H9 (cell line): Measurements from ENCODE around the gene LILRA5. TPM values are rescaled to one million over a fixed set of nuclear protein-coding genes. Genes with fewer than 3 reads are reported as not detected.

Experiments
- DNase-seq: peaks from one replicate; pipeline ENCODE4 v3.0.0-alpha.2; 2017
- H2AFZ ChIP-seq: one replicate; pipeline ENCODE4 v1.6.1; 2013; ENCODE audit warnings: mild to moderate bottlenecking, low read length, control low read depth, moderate library complexity
- H2AK5ac ChIP-seq: 2 replicates; pipeline ENCODE4 v1.6.1; 2013; ENCODE audit warnings: low read length, control low read depth, mixed read lengths; ENCODE audit not compliant: insufficient read length
- H2BK120ac ChIP-seq: one replicate; pipeline ENCODE4 v1.6.1; 2013; ENCODE audit warnings: low read depth, mild to moderate bottlenecking, low read length, control low read depth, inconsistent platforms; ENCODE audit not compliant: poor library complexity, severe bottlenecking
- H2BK12ac ChIP-seq: 2 replicates; pipeline ENCODE4 v1.6.1; 2013; ENCODE audit warnings: low read length, control low read depth, mixed read lengths, low read depth; ENCODE audit not compliant: insufficient read length
- H2BK15ac ChIP-seq: 2 replicates; pipeline ENCODE4 v1.6.1; 2013; ENCODE audit warnings: low read depth, low read length, control low read depth
- H2BK20ac ChIP-seq: one replicate; pipeline ENCODE4 v1.6.1; 2013; ENCODE audit warnings: low read depth, mild to moderate bottlenecking, low read length, control low read depth, inconsistent platforms; ENCODE audit not compliant: poor library complexity, severe bottlenecking
- H2BK5ac ChIP-seq: 2 replicates; pipeline ENCODE4 v1.6.1; 2013; ENCODE audit warnings: low read length, control low read depth, mixed read lengths; ENCODE audit not compliant: insufficient read length
- H3K14ac ChIP-seq: 2 replicates; pipeline ENCODE4 v1.6.1; 2013; ENCODE audit warnings: low read length, control low read depth; ENCODE audit not compliant: insufficient read depth
- H3K18ac ChIP-seq: 2 replicates; pipeline ENCODE4 v1.6.1; 2013; ENCODE audit warnings: low read depth, mild to moderate bottlenecking, mixed read lengths, low read length, control low read depth; ENCODE audit not compliant: insufficient read length
- H3K23ac ChIP-seq: 2 replicates; pipeline ENCODE4 v1.6.1; 2013; ENCODE audit warnings: low read length, control low read depth, mixed read lengths, low read depth; ENCODE audit not compliant: insufficient read length
- H3K23me2 ChIP-seq: 2 replicates; pipeline ENCODE4 v1.6.1; 2013; ENCODE audit warnings: low read depth, mild to moderate bottlenecking, mixed read lengths, low read length, control low read depth; ENCODE audit not compliant: insufficient read length, poor library complexity, severe bottlenecking
- H3K27ac ChIP-seq: 2 replicates; pipeline ENCODE4 v1.5.1; 2013; ENCODE audit warnings: low read length, control low read depth, mixed read lengths, low read depth; ENCODE audit not compliant: insufficient read length
- H3K27me3 ChIP-seq: 2 replicates; pipeline ENCODE4 v1.6.1; 2013; ENCODE audit warnings: low read length, control low read depth, inconsistent platforms; ENCODE audit not compliant: insufficient read depth
- H3K4ac ChIP-seq: 2 replicates; pipeline ENCODE4 v1.6.1; 2013; ENCODE audit warnings: low read depth, mild to moderate bottlenecking, control low read depth, inconsistent platforms, low read length, moderate library complexity
- H3K4me1 ChIP-seq: 2 replicates; pipeline ENCODE4 v1.6.1; 2013; ENCODE audit warnings: low read length, control low read depth, inconsistent platforms; ENCODE audit not compliant: insufficient read depth
- H3K4me2 ChIP-seq: 2 replicates; pipeline ENCODE4 v1.6.1; 2013; ENCODE audit warnings: low read length, control low read depth, mixed read lengths; ENCODE audit not compliant: insufficient read length, insufficient read depth
- H3K56ac ChIP-seq: 2 replicates; pipeline ENCODE4 v1.6.1; 2013; ENCODE audit warnings: low read depth, mild to moderate bottlenecking, mixed read lengths, low read length, control low read depth; ENCODE audit not compliant: insufficient read length
- H3K79me1 ChIP-seq: 2 replicates; pipeline ENCODE4 v1.6.1; 2013; ENCODE audit warnings: low read depth, mild to moderate bottlenecking, moderate library complexity, low read length, control low read depth, inconsistent platforms; ENCODE audit not compliant: insufficient read depth, poor library complexity, severe bottlenecking
- H3K79me2 ChIP-seq: 2 replicates; pipeline ENCODE4 v1.6.1; 2013; ENCODE audit warnings: low read length, control low read depth, inconsistent platforms; ENCODE audit not compliant: insufficient read depth
- H3K9ac ChIP-seq: 2 replicates; pipeline ENCODE4 v1.6.1; 2013; ENCODE audit warnings: low read length, control low read depth, mixed read lengths; ENCODE audit not compliant: insufficient read length; ENCODE audit errors: extremely low read depth
- H3K9me3 ChIP-seq: one replicate; pipeline ENCODE4 v1.6.1; 2013; ENCODE audit warnings: low read depth, low read length, inconsistent platforms; ENCODE audit not compliant: control insufficient read depth
- H3T11ph ChIP-seq: one replicate; pipeline ENCODE4 v1.6.1; 2013; ENCODE audit warnings: mild to moderate bottlenecking, low read length, control low read depth, inconsistent platforms
- H4K20me1 ChIP-seq: one replicate; pipeline ENCODE4 v1.6.1; 2013; ENCODE audit not compliant: control insufficient read depth, insufficient read length, insufficient read depth
- H4K5ac ChIP-seq: 2 replicates; pipeline ENCODE4 v1.6.1; 2013; ENCODE audit warnings: low read depth, mild to moderate bottlenecking, mixed read lengths, low read length, control low read depth; ENCODE audit not compliant: insufficient read length
- H4K8ac ChIP-seq: replicated peaks from 2 replicates; pipeline ENCODE4 v1.6.1; 2013; ENCODE audit warnings: low read length, control low read depth, mixed read lengths, low read depth; ENCODE audit not compliant: insufficient read length
- H4K91ac ChIP-seq: 2 replicates; pipeline ENCODE4 v1.6.1; 2013; ENCODE audit warnings: low read depth, mild to moderate bottlenecking, moderate library complexity, mixed read lengths, low read length, control low read depth; ENCODE audit not compliant: insufficient read length
- H3K27ac Mint-ChIP-seq, 3 experiments: 2 replicates in 2 of 3; 3 replicates in 1 of 3; pipeline ENCODE4 v1.8.0; 2020 to 2021; ENCODE audit warnings: mixed read lengths in 3 of 3, mild to moderate bottlenecking in 1 of 3, moderate library complexity in 1 of 3
- H3K27me3 Mint-ChIP-seq: 2 replicates; pipeline ENCODE4 v1.8.0; 2021; ENCODE audit warnings: low read depth, mild to moderate bottlenecking, moderate library complexity, mixed read lengths
- H3K36me3 Mint-ChIP-seq, 3 experiments: 2 replicates in 2 of 3; 3 replicates in 1 of 3; pipeline ENCODE4 v1.8.0; 2020 to 2021; ENCODE audit warnings: low read depth in 3 of 3, mixed read lengths in 3 of 3; ENCODE audit not compliant: insufficient read depth in 1 of 3
- H3K4me1 Mint-ChIP-seq, 2 experiments: 2 replicates each; pipeline ENCODE4 v1.8.0; 2020; ENCODE audit warnings: mixed read lengths in 2 of 2
- H3K4me3 Mint-ChIP-seq, 2 experiments: 2 replicates in 1 of 2; 3 replicates in 1 of 2; pipeline ENCODE4 v1.8.0; 2020 to 2021; ENCODE audit warnings: mild to moderate bottlenecking in 2 of 2, mixed read lengths in 2 of 2, moderate library complexity in 1 of 2
- H3K9me3 Mint-ChIP-seq, 2 experiments: 2 replicates in 1 of 2; 3 replicates in 1 of 2; pipeline ENCODE4 v1.8.0; 2020; ENCODE audit warnings: mild to moderate bottlenecking in 2 of 2, mixed read lengths in 2 of 2, moderate library complexity in 1 of 2
- WGBS: extraction: QIAGEN DNeasy Blood & Tissue Kit; methylation state at CpG from one replicate; pipeline ENCODE4 v1.1.7; 2013; ENCODE audit warnings: missing lambda C conversion rate, low lambda C conversion rate, mixed read lengths; ENCODE audit not compliant: insufficient read length; ENCODE audit errors: extremely low coverage; 5-methylcytosine and 5-hydroxymethylcytosine counted together
- microRNA-seq: library from miRNA; unstranded; fragments of <30 nt; microRNA quantifications from one replicate; pipeline ENCODE4, GENCODE V29; 2020; ENCODE audit warnings: borderline microRNAs expressed
- total RNA-seq: library from RNA; stranded (reverse); gene quantifications from 2 replicates; pipeline ENCODE4 v1.2.1, GENCODE V29; 2021
- TF ChIP-seq, protein P1 (sequence below): fragments of 200-600 bp; sonication (generic); conservative IDR thresholded peaks from 3 replicates; pipeline ENCODE4 v1.8.0; 2021; ENCODE audit warnings: antibody characterized with exemption, mild to moderate bottlenecking

Gene LILRA5
- total RNA-seq, 1 experiment from 2014 or later, result not detected

- H3K36me3 Mint-ChIP-seq, result no peaks in the 10 kb centered on the region
- no peaks in the 10 kb centered on the region for H3K27me3 ChIP-seq
- H4K8ac ChIP-seq, result no peak within 1 kb of the TSS
- peak within 1 kb of the TSS in 1 of 3 experiments; percentile 71; a peak in 1 of 7 replicates for H3K27ac Mint-ChIP-seq
- no peaks in the 10 kb centered on the region for H3K79me1 ChIP-seq
- no peak within 1 kb of the TSS for H3K18ac ChIP-seq
- no peak within 1 kb of the TSS for H3K23ac ChIP-seq
- no peak within 1 kb of the TSS for H4K5ac ChIP-seq
- H3K4me1 Mint-ChIP-seq, result peaks cover 3 to 6% of the 10 kb centered on the region in 2 experiments; a peak in 3 of 4 replicates
- no peaks in the 10 kb centered on the region for H3K9me3 ChIP-seq
- TF ChIP-seq, protein P1, sequence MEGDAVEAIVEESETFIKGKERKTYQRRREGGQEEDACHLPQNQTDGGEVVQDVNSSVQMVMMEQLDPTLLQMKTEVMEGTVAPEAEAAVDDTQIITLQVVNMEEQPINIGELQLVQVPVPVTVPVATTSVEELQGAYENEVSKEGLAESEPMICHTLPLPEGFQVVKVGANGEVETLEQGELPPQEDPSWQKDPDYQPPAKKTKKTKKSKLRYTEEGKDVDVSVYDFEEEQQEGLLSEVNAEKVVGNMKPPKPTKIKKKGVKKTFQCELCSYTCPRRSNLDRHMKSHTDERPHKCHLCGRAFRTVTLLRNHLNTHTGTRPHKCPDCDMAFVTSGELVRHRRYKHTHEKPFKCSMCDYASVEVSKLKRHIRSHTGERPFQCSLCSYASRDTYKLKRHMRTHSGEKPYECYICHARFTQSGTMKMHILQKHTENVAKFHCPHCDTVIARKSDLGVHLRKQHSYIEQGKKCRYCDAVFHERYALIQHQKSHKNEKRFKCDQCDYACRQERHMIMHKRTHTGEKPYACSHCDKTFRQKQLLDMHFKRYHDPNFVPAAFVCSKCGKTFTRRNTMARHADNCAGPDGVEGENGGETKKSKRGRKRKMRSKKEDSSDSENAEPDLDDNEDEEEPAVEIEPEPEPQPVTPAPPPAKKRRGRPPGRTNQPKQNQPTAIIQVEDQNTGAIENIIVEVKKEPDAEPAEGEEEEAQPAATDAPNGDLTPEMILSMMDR, result no peak
- no peak within 1 kb of the TSS for H2BK15ac ChIP-seq
- no peak within 1 kb of the TSS for H3K14ac ChIP-seq
- peaks cover 38% of the 10 kb centered on the region for H3K27me3 Mint-ChIP-seq
- no peak within 1 kb of the TSS for H3K4me2 ChIP-seq
- H3K9ac ChIP-seq, result no peak within 1 kb of the TSS
- H3K27ac ChIP-seq, result no peak within 1 kb of the TSS
- H3K56ac ChIP-seq, result no peak within 1 kb of the TSS
- H3K4me3 Mint-ChIP-seq, result no peak within 1 kb of the TSS
- H3T11ph ChIP-seq, result no peak within 1 kb of the TSS
- H2AFZ ChIP-seq, result no peak within 1 kb of the TSS
- H2BK120ac ChIP-seq, result no peak within 1 kb of the TSS
- no peak for DNase-seq
- peaks cover 0 to 31% of the 10 kb centered on the region in 2 experiments; a peak in 2 of 5 replicates for H3K9me3 Mint-ChIP-seq
- H2BK20ac ChIP-seq, result no peak within 1 kb of the TSS
- no peak within 1 kb of the TSS for H2BK12ac ChIP-seq
- H3K4ac ChIP-seq, result no peak within 1 kb of the TSS
- no peak within 1 kb of the TSS for H2BK5ac ChIP-seq
- no peaks in the 10 kb centered on the region for H3K23me2 ChIP-seq
- no peak within 1 kb of the TSS for H2AK5ac ChIP-seq
- H4K91ac ChIP-seq, result no peak within 1 kb of the TSS
- H4K20me1 ChIP-seq, result no peaks in the 10 kb centered on the region
- no peaks in the 10 kb centered on the region for H3K79me2 ChIP-seq
- WGBS, result no CpG with 5 or more reads among the region's 9 CpGs
- H3K4me1 ChIP-seq, result no peaks in the 10 kb centered on the region
These were observed 55.9 kb downstream of the LILRA5 start, which contains the start of gene LILRB5 for GRCh38 chr19:54257116-54257480. Gene LILRB5 (minus strand): TSS chr19:54257273. CDS start chr19:54257193, 80 bp downstream.

Small RNAs within 50 kb of the gene (microRNA-seq; reads per million reads assigned to microRNA genes)
- gene MIR4752, result not detected

Other genes starting within 250 kb of the LILRA5 start
- 0.48 TPM in 1 of 2 replicates, not detected in the other for gene VSTM1, start 249.3 kb downstream of the LILRA5 start, total RNA-seq
- gene TARM1, start 231.8 kb downstream of the LILRA5 start, total RNA-seq, result not detected in 2 replicates
- 0.24 and 0.53 TPM in 2 replicates for gene OSCAR, start 212.4 kb downstream of the LILRA5 start, total RNA-seq
- 174 and 188 TPM in 2 replicates for gene NDUFA3, start 210.3 kb downstream of the LILRA5 start, total RNA-seq
- gene TFPT, start 197.5 kb downstream of the LILRA5 start, total RNA-seq, result 26.6 and 28.2 TPM in 2 replicates
- 82.1 and 84.4 TPM in 2 replicates for gene PRPF31, start 197.4 kb downstream of the LILRA5 start, total RNA-seq
- 91.2 and 95.0 TPM in 2 replicates for gene CNOT3, start 175.4 kb downstream of the LILRA5 start, total RNA-seq
- 5.4 and 7.1 TPM in 2 replicates for gene LENG1, start 153.4 kb downstream of the LILRA5 start, total RNA-seq
- 12.2 and 12.7 TPM in 2 replicates for gene TMC4, start 140.0 kb downstream of the LILRA5 start, total RNA-seq
- gene MBOAT7, start 123.6 kb downstream of the LILRA5 start, total RNA-seq, result 100 and 103 TPM in 2 replicates
- gene TSEN34, start 121.9 kb downstream of the LILRA5 start, total RNA-seq, result 28.3 and 29.0 TPM in 2 replicates
- 1,674 and 1,679 TPM in 2 replicates for gene RPS9, start 112.3 kb downstream of the LILRA5 start, total RNA-seq
- not detected in 2 replicates for gene LILRB3, start 90.2 kb downstream of the LILRA5 start, total RNA-seq
- gene LILRA6, start 70.4 kb downstream of the LILRA5 start, total RNA-seq, result not detected in 2 replicates
- gene LILRB5, start 55.9 kb downstream of the LILRA5 start, total RNA-seq, result 0.09 TPM in 1 of 2 replicates, not detected in the other
- gene LILRB2, start 32.1 kb downstream of the LILRA5 start, total RNA-seq, result not detected in 2 replicates
- gene LILRA4, start 26.0 kb upstream of the LILRA5 start, total RNA-seq, result not detected in 2 replicates
- gene LAIR1, start 51.8 kb upstream of the LILRA5 start, total RNA-seq, result not detected in 2 replicates
- gene TTYH1, start 102.3 kb upstream of the LILRA5 start, total RNA-seq, result 43.1 and 47.1 TPM in 2 replicates
- gene LENG8, start 136.0 kb upstream of the LILRA5 start, total RNA-seq, result 133 and 148 TPM in 2 replicates
- 3.7 and 3.8 TPM in 2 replicates for gene LENG9, start 150.6 kb upstream of the LILRA5 start, total RNA-seq
- 1.6 and 2.9 TPM in 2 replicates for gene CDC42EP5, start 160.1 kb upstream of the LILRA5 start, total RNA-seq
- gene LAIR2, start 189.7 kb upstream of the LILRA5 start, total RNA-seq, result not detected in 2 replicates